Activated effector memory CD4-positive, alpha-beta T cell treated with anti-CD3 and anti-CD28 coated beads, Interleukin-2, amount 50 U/mL, for 16 hours (primary cell): ENCODE results near the gene SUCLG1.
A peak's percentile ranks its signal among the peaks of the same experiment; 100 is the strongest.

Source experiments
- DNase-seq: peaks from one replicate; pipeline ENCODE4 v3.0.0-alpha.2; 2020

Gene SUCLG1

DNA sequence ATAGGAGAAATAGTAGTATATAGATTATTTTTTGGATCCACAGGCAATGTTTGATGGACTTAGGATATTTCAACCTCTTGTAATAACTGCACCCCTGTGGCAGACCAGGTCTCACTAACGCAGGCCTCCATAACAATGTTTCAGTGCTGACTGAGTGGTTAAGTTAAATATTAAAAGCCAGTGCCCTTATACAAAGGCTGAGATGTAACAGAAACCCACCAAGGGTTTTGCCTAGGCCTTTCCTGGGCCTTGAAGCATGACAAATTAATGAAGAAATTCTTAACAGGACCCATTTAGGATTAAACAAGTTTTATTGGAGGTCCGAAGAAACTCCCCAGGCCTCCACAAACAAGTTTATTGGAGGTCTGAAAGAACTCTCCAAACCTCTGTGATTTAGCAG, 1.6 kb upstream of the SUCLG1 start:
- DNase-seq: no peak

DNA sequence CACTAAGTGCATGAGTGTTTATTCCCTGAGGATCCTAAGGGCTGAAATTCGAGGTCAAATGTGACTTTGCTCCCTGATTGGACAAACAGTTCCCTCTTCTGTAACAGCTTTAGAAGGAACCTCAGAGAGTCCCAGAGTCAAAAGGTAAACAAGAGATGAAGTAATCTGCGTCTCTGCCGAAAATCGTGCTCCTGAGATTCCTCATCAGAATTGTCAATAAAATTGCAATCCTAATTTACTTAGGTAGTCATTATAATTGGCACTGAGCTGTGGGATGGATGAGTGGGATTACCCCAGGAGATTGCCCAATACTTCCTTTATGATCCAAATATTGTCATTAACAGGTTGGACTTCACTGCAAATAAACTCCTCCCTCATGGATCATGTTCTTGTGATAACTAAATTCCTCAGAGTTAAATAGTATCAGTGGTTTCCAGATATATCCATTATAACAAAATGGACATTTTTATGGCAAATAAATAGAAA, 907 bp upstream of the SUCLG1 start:
- DNase-seq: no peak

DNA sequence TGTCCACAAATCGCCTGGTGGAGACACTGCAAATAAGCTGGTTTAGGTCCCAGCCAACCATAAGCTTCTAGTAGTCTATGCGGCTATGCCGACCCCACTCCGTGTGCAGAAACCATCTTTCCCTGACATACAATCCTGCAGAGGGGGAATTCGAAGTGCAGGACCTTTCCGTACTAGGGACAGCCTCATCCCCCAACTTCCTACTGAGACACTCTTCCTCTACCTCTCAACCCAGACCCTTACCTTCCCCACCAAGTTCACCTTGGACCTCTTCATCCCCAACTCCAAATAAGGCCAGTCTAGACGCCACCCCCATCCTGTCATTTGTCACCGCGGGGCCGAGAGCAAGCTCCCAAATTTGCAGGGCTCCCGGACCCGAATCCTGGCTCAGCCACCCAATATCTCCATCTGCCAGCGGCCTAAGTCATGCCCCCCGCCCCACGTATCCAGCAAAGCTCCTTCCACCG, 496 bp downstream of the SUCLG1 start:
- peak; percentile 61 for DNase-seq

DNA sequence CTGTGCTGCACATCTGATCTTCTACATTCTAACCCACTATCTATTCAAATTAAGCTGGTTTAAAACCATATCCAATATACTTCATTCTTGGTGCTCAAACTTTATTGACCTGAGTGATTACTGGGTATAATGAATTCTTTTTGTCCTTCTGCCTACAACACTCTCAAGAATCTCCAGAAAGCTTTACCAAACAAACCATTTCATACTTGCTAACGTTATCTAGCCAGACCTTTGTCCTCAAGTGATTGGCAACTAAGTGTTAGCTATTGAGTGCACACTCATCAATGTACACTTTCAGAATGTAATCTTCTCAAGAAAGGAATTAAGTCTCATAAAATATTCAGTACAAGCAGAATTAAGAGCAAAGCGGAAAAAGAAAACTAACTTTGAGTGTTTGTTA, 1.4 kb downstream of the SUCLG1 start:
- DNase-seq: no peak

DNA sequence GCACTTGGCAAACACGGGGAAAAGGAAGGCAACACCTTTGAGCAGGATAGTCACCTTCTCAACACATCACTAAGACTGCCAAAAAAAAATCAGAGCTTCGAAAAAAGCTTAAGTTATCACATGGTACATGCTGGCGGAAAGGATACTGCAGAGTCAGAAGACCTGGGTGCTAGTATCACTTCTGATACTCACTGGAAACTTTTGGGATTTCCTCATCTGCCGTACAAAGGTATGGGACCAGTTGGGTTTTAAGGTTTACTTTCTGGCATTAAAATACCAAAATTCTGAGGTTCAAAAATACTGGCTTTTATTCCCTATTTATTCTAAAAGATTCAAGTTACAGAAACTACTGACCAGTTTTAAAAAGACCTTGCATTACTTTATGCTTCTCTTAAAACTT, 2.9 kb downstream of the SUCLG1 start:
- no peak for DNase-seq

DNA sequence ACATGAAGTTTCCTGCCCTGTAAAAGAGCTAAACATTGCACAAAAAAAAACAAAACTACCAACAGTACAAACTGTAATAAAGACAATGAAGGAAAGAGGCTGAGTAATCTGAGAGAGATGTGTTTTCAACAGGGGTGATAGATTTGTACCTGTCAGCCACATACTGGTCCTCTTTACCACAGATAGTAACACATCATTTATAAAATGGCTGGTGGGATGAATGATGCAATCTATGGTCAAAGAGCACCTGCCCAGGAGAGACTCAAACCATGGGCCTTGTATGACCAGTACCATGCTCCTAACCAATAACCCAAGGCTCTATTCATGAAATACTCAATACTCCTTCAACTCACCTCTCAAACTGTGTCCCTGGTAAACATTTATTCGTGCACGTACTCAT, 4.5 kb downstream of the SUCLG1 start:
- DNase-seq: no peak

DNA sequence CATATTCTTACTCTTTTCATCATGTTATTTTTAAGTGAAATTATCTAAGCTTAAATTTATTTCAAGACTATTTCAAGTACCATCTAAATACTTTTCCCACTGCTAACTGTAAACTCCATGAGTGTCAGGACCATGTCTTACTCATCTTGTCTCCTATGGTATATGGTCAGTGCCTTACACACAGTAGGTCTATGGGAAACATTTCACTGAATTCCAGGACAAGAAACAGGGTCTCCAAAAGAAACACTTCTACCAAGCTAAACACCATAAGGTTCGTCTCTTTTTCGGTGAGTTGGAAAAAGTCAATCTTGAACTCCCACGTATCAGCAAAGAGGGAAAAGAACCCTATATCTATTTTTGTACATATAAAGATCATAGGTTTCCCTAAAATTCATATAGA, 6.5 kb downstream of the SUCLG1 start:
- DNase-seq: no peak

DNA sequence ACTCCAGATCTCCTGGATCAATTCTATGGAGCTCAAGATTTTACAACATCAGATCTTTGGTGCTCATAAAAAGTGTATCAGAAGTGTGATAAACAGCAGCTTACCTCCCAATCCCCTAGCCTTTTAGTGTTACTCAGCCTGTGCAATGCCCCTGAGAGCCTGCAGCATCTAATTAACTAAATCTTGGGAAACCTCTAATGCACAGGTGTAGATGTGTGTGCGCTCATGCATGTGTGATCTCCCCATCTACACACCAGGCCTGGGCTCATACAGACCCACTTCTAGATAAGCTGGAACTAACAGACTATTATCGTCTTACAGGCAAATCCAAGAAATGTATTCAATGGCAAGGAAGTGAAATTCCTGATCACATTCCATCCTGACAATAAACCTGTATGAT, 7.5 kb downstream of the SUCLG1 start:
- DNase-seq: no peak

DNA sequence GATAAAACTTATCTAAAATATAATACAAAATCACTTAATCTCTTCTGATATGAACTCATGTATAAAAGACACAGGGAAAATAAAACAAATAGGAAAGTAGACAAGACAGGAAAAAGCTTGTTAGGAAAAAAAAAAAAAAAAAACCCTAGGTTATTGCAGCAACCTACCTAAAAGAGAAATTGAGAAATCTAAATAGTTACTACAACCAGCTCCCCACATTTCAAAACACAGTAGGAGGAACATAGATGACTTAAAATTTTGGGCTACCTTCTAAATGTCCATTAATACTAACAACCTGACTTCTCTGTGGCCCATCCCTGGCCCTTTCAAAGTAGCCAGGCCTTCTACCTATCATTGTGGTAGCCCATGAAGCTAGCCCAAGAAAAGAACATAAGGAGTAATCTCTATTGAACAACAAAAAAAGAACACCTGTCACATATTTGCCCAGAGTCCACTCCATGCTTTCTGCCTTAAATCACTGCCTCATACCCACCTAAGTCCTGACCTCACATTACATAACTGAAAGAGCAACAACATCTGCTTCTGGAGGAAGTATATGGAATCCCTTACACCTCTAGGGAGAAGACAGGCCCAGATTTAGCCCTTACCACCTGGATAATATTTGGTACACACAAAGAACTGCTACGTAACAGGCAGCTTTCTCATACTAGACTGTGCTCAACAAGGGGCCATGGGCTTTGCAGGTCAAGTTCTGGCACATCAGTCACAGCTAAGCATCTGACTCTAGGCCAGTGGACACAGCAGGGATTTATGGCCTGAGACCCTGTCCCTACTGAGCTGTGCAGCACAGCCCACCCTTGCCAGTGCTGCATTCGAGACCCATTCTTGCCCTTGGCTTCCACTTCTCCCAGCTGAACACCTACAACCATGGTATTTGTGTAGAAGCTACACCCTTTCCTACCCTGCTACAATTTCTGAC, 8.5 kb downstream of the SUCLG1 start:
- DNase-seq: no peak

DNA sequence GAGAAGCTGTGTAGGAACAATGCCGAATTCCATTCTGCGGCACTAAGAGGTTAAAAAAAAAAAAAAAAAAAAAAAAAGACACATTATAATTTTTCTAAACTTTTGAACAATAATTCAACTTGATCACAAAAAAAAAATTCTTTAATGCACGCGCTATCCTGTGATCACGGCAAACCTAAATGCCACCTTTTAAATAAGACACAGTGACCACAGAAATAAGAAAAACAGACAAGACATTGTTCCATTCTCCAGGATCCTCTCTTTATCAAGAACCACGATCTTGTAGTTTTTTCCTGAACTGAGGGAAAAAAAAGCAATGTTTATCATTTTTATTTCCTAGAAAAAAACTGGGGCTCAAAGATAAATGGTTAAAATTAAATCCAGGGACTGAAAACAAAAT, 9.4 kb downstream of the SUCLG1 start:
- no peak for DNase-seq

DNA sequence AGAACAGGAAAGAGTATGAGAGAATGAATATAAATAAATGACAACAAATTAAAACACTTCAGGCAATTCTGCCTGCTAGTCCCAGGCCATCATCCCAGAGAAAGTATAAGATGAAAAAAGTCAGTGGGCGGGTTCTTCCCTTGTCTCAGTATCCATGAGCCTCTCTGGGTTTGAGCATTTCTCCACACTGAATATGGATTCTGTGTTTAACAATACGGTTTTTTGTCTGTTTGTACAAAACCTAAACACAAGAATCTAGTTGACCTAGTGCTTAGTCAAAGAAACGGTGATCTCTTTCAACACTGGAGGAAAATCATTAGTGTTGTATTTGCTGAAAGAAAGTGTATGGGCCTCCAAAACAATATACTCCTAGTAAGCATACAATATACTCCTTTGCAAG, 10.0 kb downstream of the SUCLG1 start:
- no peak for DNase-seq

DNA sequence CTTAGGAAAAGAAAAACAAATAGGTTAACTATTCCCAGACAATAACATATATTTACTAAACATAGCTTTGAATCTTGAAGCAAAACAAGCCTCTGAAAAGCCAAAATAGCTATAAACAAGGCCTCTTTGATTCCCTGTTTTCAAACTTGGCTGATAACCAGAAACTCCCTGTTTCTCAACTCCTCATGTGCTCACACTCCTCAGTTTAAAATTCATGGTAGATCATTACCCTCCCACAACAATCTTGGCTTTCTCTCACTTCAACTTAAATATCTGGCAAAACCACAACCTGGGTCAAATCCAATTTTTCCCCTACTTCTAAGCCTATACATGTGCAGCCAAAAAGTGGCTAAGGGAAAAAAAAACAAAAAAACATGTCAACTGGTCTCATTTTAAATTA, 15.6 kb downstream of the SUCLG1 start:
- DNase-seq: no peak

DNA sequence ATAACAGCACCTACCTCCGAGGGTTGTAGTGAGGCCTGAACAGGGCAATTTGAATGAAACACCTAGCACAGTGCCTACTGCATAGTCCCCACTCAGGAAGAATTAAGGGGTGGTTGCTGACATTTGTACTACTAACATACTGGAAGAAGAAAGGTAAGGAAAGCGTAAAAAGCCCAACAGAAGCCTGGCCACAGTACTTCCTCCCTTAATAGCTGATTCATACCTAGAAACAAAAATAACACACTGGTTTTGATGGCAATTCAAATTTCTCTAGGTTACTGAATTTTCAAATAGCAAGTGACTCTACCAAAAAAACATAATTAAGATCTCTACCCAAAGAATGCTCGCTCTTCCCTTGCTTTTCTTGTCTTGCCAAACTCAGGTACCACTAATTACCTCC, 16.2 kb downstream of the SUCLG1 start:
- DNase-seq: no peak

DNA sequence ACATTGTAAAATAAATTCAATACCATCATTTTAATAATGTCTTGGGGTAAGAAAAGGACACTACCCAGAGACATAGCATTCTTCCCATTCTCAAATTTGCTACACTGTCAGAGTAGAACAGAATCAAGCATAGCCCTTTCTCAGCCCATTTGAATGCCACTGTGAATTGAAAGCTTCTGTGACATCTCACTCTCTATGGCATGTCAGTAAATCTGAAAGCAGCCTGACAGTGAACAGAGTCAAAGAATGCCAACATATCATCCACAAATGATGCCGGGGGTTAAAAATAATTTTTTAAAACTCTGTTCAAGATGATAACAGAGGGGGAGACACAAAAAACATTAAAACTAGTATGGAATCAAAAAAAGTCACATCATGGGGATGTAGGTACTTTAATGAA, 17.6 kb downstream of the SUCLG1 start:
- DNase-seq: no peak

DNA sequence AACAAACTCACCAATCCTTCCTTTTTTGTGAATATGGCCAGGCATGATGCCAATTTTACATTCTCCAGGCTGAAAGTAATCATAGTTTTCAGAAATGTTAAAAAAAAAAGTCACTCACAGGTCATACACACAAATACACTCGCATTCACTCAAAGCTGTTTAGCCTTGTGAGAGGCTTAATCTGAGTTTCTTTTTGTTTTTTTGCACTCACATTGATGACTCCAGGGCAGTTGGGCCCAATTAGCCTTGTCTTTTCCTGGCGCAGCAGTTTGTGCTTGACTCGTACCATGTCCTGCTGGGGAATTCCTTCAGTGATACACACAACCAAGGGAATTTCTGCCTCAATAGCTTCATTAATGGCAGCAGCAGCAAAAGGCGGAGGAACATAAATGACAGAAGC, 18.0 kb downstream of the SUCLG1 start:
- no peak for DNase-seq

DNA sequence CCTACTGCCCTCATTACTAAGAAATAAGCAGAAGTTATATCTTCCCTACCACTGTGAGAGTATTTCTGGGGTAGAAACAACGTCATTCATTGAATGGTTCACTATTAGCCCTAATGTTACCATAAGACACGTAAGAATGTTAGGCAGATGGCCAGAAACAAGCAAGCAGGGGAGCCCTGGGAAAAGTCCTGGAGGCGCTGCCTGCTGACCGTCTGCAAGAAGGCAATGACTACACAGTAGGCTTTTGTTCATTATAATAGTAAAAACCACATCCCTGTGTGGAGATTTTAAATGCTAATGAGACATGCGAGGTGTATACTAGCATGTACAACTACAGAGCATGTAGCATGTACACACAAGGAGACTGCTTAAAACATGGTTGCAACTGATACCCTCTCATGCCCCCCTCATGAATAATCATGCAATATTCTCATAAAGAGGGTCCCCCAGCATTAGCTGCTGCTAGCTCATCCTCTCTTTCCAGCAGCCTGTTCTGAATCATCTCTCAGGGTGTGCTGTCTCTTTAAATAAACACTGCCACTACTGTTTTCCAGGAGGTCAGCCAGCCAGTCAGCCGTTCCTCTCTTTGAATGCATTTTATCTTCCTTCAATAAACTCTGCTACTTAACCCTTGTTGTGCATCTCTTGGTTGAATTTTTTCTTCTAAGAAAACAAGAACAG, 23.6 kb downstream of the SUCLG1 start:
- no peak for DNase-seq

DNA sequence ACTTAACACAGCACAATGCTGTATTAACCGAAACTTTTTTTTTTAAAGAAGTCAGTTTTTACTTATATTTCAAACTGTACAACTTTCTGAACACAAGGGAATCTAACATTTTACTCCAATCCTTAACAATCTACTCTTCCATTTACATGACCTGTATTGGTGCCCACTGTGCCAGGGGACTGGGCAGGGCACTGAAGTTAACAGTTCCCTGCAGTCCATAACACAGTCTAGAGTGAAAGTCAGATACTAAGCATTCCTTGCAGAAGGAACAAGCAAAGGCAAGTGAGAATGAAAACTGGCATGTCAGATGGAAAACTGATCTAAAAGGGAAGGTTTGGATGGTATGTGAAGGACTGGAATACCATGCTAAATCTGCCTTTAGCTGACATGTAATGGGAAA, 29.8 kb downstream of the SUCLG1 start:
- no peak for DNase-seq

DNA sequence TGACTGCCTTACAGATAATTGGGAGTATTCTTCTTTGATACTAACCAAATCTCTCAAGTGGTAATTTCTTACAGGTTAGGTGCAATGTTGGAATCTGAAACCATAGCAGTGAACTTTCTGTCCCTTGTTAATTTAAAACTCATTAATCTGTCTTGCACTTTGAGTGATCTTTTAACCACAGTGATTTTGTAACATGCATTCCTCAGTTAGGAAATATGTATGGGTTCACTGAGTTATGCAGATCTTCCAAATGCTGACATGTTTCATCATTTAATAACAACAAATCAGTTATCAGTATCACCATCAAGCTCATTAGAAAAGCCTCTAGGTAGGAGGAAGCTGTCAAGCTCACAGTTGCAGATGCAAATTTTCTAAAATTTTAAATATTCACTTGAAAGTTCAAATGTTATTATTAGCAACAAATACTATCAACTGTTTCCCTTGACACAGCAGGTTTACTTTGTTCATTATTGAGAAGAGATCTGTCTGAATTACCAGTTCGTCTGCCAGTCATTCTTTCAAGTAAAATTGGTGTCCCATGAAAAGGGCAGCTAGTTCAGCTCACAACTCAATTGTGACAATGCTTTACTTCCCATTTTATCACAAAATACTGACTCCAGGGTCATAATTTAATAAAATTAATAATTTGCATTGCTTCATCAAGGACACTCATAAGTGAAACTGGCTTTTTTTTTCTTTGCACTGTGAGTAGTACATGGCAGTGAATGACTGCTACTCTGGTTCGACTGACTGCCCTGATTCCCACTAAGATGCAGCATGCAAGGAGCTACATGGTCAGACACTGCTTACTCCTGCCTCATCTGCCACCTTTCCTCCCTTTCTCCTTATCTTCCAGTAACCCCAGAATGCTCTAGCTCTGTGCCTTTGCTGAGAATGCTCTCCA, 31.6 kb downstream of the SUCLG1 start:
- DNase-seq: no peak

DNA sequence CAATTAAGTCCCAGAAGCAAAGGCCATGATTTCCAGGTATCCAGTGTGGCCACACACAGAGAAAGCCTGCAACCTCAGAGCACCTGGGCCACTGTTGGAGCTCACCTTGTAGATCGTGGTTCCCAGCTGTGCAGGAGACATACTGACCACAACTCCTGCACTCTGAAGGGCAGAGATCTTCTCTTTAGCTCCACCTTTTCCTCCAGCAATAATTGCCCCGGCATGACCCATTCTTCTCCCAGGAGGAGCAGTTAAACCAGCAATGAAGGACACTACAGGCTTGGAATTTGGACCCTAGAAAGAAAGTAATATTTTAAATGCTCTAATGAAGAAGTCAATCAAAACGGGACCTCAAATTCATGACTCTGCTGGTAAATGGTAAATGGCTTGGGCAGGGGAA, 33.8 kb downstream of the SUCLG1 start:
- DNase-seq: no peak

DNA sequence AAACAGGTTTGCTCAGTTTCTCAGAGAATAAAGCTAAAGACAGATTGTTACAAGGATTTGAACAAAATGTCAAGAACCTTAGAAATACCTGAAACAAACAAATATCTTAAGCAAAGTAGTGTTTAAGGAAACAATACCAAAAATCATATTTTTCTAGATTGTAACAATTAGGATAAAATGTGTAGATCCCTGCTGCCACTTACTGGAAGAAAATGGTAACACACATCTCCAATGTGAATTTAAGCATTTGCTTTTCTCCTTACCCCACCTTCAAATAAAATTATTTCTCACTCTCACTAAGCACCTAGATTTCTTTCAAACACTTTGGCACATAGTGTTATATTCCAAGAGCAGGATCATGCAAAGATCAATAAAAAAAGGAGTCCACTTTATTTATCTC, 34.9 kb downstream of the SUCLG1 start:
- no peak for DNase-seq

DNA sequence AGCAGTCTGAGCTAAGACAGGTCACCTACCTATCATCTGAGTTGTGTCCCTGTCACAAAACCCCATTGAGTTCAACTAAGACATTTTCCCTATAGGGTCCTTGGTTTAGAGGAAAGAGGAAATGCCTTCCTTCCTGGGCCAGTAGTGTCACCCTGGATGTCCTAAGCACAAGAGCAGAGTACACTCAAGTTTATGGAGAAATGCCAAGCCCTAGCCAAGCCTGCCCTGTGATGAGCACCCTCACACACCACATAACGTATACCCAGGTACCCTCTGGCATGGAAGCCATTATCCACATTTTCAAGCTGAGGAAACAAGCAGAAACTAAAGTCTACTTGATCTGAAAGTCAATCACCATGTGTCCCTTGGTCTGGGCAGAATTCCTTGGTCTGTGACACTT, 37.3 kb downstream of the SUCLG1 start:
- DNase-seq: no peak

DNA sequence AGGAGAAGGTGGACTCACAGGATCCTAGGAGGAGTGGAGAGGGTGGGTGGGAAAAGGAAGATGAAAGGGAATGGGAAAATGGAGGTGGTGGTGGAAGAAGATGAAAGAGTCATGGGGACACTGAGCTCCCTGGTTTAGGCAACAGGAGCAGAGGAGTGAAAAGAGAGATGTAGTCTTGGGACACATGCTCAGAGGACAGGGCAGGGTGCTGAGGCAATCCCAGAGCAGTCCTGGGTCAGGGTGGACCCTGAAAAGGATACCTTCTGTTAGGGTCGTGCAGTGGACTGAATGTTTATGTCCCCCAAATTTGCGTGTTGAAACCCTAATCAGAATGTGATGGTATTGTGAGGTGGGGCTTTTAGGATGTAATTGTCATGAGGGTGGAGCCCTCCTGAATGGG, 37.9 kb downstream of the SUCLG1 start:
- no peak for DNase-seq

DNA sequence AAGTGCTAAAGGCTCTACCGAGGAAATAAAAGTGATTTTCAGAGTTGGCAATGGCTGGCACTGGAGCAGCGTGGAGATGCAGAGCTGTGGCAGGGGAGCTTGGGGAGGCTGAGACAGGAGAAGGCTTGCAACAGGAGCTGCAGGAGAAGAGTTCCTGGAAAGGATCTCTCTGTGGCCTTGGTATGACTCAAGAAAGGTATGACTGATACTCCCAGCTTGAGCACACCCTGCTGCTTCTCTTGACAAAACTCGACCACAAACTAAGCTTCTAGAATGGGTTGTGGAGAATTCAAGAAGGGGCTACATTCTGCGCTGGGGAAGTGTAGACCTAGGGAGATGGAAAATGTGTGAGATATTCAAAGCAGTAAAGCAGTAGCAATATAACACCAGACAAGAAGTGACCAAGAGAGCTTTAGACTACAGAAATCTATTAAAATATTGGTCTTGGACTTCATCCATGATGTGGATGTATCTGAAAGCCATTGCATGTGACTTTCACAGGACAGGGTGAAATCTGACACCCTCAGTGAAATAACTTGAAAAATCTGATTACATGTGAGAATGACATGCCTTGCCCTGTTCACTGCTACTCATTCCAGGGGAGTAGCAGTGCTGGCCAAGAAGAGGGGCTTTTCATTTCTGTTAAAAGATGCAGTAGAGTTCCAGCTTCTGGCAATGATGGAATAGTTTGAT, 41.5 kb downstream of the SUCLG1 start:
- DNase-seq: no peak
